AG04450 (cell line): ENCODE measurements around the gene GABRR2. TPM values are rescaled to one million over a fixed set of nuclear protein-coding genes. Genes with fewer than 3 reads are reported as not detected.

Experiments used
- CTCF ChIA-PET: fragments of 300-600, 350-600 bp; formaldehyde crosslinking; extraction: SDS; loops from one replicate; lab custom pipeline; 2022; ENCODE audit warnings: antibody characterized with exemption, inconsistent platforms; lab: Charles Lee
- POLR2A ChIA-PET: fragments of 350-600 bp; formaldehyde crosslinking; extraction: SDS; loops from one replicate; lab custom pipeline; 2021; ENCODE audit warnings: antibody characterized with exemption, inconsistent platforms; lab: Yijun Ruan, JAX
- DNase-seq: peaks from one replicate; pipeline ENCODE4 v3.0.0-alpha.2; 2011; ENCODE audit warnings: low read depth, low spot score
- H3K27ac ChIP-seq: one replicate; pipeline ENCODE4 v1.5.1; 2012; ENCODE audit warnings: low read depth, low read length, control low read depth
- H3K27me3 ChIP-seq: one replicate; pipeline ENCODE4 v1.6.0; 2012; ENCODE audit warnings: low read length; ENCODE audit not compliant: control insufficient read depth, insufficient read depth
- H3K4me3 ChIP-seq: 2 replicates; pipeline ENCODE4 v1.5.1; 2011; ENCODE audit warnings: mild to moderate bottlenecking, low read depth, low read length, control low read depth
- H3K9me3 ChIP-seq: 2 replicates; pipeline ENCODE4 v1.5.1; 2012; ENCODE audit warnings: low read length; ENCODE audit not compliant: control insufficient read depth, insufficient read depth
- CTCF ChIP-seq: IDR thresholded peaks from 2 replicates; pipeline ENCODE4 v1.5.1; 2011; ENCODE audit warnings: low read depth, low read length, control low read depth, inconsistent platforms
- polyA plus RNA-seq: library from polyadenylated mRNA; depleted of rRNA; stranded (reverse); fragments of >200 nt; gene quantifications from 2 replicates; pipeline ENCODE4 v1.2.3, GENCODE V29; 2011

Gene GABRR2
- polyA plus RNA-seq, 1 experiment: 0.12 TPM

GRCh38 chr6:89267918-89268317 lies 47.2 kb downstream of the GABRR2 start:
- Histone ChIP-seq H3K27me3 (peaks cover 14% of the 10 kb centered on the region), H3K27ac (no peak overlapping the region), H3K9me3 (no peaks in the 10 kb centered on the region), H3K4me3 (no peak overlapping the region)
- CTCF ChIA-PET: interaction anchor here (0.6 kb wide), 1 partner anchor 76 kb away, joined by 3 read pairs; no protein-coding TSS in a partner anchor
- POLR2A ChIA-PET: interaction anchor here (0.6 kb wide), 1 partner anchor 332 kb away, joined by 4 read pairs; no protein-coding TSS in a partner anchor
- DNase-seq: no peak
- TF ChIP-seq CTCF: no peak

DNA sequence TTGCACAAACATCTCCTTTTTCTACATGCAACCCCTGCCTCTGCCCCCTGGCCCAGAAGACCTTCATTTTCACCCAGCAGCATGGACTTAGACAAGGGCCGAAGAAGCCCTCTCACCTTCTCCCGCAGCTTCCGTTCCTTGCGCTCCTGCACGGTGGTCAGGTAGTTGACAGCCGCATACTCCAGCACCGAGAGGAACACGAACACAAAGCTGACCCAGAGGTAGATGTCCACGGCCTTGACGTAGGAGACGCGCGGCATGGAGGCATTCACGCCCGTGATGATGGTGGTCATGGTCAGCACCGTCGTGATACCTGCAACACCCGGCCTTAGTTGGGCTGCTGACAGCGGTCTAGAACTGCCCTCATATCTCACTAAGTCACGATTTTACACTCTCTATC lies 50.8 kb downstream of the GABRR2 start:
- Histone ChIP-seq H3K4me3 (no peak overlapping the region), H3K27me3 (peaks cover 10% of the 10 kb centered on the region), H3K9me3 (no peaks in the 10 kb centered on the region), H3K27ac (no peak overlapping the region)
- no peak for DNase-seq
- ChIA-PET POLR2A (no interaction called here), CTCF (no interaction called here)
- TF ChIP-seq CTCF: no peak

DNA sequence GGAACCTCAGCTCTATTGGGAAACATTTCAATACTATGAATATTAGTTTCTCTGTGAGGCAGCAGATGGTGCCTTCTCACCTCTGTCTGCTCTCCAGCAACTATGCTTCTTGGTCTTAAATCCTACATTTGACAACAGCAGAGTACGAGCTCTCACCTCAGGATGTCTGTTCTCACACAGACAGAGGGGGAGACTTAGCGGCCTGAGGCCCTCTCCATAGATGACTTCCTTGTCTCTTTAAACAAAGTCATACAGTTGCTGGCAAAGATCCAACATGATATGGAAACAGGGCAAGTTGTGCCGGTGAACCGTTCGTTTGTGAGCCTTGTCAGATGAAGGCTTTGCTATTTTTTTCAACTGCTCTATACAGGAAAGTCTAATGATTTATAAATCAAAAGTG lies 54.3 kb downstream of the GABRR2 start:
- POLR2A ChIA-PET: no interaction called here

DNA sequence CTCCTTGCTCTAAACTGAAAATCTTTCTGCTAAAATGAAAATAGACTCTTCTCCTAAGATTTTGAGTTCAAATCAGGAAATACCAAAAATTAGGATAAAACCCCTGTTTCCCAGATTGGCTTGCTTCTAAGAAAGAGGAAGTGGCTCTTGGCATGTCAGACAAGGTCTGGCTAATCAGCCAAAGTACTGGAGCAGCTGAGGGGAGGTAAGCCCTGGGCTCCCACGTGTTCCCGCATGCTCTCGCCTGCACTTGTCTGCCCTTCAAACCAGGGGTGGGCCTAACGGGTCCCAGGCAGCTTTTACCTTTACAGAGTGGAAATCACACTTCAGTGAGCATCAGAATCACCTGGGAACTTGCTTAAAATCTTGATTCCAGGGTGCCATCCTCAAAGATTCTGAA lies 54.8 kb downstream of the GABRR2 start:
- CTCF ChIA-PET: no interaction called here

More for the DNA sequence above, 54.3 kb downstream of the GABRR2 start:
- DNase-seq: no peak
- Histone ChIP-seq H3K27me3 (peaks cover 8% of the 10 kb centered on the region), H3K9me3 (no peaks in the 10 kb centered on the region), H3K27ac (no peak overlapping the region), H3K4me3 (no peak overlapping the region)
- CTCF ChIA-PET: no interaction called here
- TF ChIP-seq CTCF: no peak

DNA sequence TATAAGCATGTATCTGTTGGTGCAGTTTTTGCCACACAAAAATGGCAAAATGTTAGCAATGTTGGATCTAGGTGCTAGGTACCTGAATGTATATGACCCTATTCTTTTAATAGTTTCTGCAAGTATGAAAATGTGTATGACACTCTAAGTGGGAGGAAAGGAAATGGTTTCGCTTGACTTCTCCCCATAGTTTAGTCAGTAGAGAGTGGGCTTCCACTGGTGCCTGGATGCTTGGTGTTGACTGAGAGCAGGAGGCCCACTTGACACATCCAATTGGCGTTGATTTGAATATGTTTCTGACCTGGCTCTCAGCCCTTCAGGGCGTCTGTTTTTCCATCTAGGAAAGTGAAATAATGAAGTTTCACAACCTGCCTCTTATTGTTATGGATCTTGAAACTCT lies 56.2 kb downstream of the GABRR2 start:
- Histone ChIP-seq H3K27me3 (peaks cover 3% of the 10 kb centered on the region), H3K4me3 (no peak overlapping the region), H3K27ac (no peak overlapping the region), H3K9me3 (no peaks in the 10 kb centered on the region)
- POLR2A ChIA-PET: no interaction called here
- CTCF ChIA-PET: no interaction called here
- no peak for TF ChIP-seq CTCF
- DNase-seq: no peak

More for the DNA sequence above, 54.8 kb downstream of the GABRR2 start:
- Histone ChIP-seq H3K27me3 (peaks cover 4% of the 10 kb centered on the region), H3K4me3 (no peak overlapping the region), H3K27ac (no peak overlapping the region), H3K9me3 (no peaks in the 10 kb centered on the region)
- POLR2A ChIA-PET: no interaction called here
- TF ChIP-seq CTCF: no peak
- DNase-seq: no peak
